Thyroid gland (tissue), 4 donors: ENCODE measurements around the gene P2RX2.

ENCODE experiments used
- POLR2A ChIP-seq, 2 donors: fragments of 450-650 bp; IDR thresholded peaks; one replicate each; pipeline ENCODE4 v1.6.1; 2017; ENCODE audit warnings: antibody characterized with exemption in 2 of 2, mild to moderate bottlenecking in 2 of 2, moderate library complexity in 1 of 2
- TF ChIP-seq, protein P1 (sequence below), 6 experiments: fragments of 200-600 bp in 3 of 6; fragments of 450-650 bp in 3 of 6; sonication (generic) in 3 of 6; IDR thresholded peaks; one replicate each; pipeline ENCODE4 v1.5.1; 2016 to 2019; ENCODE audit warnings: antibody characterized with exemption in 6 of 6, mild to moderate bottlenecking in 2 of 6, inconsistent platforms in 1 of 6, moderate library complexity in 1 of 6

DNA sequence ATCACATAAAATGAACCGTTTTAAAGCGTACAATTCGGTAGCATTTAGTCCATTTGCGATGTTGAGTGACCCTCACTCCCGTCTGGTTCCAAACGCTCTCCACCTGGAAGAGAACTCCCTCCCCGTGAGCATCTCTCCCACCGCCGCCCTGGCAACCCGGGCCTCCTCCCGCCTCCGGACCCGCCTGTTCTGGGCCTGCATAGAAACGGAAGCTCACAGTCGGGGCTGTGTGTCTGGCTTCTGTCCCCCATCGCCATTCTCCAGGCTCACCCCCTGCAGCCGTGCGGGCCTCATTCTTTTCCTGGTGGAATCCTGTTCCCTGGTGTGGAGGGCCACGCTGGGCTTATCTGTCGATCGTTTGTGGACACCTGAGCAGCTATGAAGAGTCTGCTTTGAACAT lies 25.5 kb upstream of the P2RX2 start:
- TF ChIP-seq, protein P1, sequence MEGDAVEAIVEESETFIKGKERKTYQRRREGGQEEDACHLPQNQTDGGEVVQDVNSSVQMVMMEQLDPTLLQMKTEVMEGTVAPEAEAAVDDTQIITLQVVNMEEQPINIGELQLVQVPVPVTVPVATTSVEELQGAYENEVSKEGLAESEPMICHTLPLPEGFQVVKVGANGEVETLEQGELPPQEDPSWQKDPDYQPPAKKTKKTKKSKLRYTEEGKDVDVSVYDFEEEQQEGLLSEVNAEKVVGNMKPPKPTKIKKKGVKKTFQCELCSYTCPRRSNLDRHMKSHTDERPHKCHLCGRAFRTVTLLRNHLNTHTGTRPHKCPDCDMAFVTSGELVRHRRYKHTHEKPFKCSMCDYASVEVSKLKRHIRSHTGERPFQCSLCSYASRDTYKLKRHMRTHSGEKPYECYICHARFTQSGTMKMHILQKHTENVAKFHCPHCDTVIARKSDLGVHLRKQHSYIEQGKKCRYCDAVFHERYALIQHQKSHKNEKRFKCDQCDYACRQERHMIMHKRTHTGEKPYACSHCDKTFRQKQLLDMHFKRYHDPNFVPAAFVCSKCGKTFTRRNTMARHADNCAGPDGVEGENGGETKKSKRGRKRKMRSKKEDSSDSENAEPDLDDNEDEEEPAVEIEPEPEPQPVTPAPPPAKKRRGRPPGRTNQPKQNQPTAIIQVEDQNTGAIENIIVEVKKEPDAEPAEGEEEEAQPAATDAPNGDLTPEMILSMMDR (IDR thresholded peaks at IDR 0.05): no peak
- no peak for TF ChIP-seq POLR2A (IDR thresholded peaks at IDR 0.05)
